H9 (cell line): ENCODE measurements around the gene TRIM77. TPM values are rescaled to one million over a fixed set of nuclear protein-coding genes. Genes with fewer than 3 reads are reported as not detected.
"Not testable (repeated sequence)": the region's sequence is repeated elsewhere in the genome, so short reads cannot be mapped to it uniquely, and the experiment has no call there.

Source experiments
- DNase-seq: peaks from one replicate; pipeline ENCODE4 v3.0.0-alpha.2; 2017
- H2AFZ ChIP-seq: one replicate; pipeline ENCODE4 v1.6.1; 2013; ENCODE audit warnings: mild to moderate bottlenecking, low read length, control low read depth, moderate library complexity
- H2AK5ac ChIP-seq: 2 replicates; pipeline ENCODE4 v1.6.1; 2013; ENCODE audit warnings: low read length, control low read depth, mixed read lengths; ENCODE audit not compliant: insufficient read length
- H2BK120ac ChIP-seq: one replicate; pipeline ENCODE4 v1.6.1; 2013; ENCODE audit warnings: low read depth, mild to moderate bottlenecking, low read length, control low read depth, inconsistent platforms; ENCODE audit not compliant: poor library complexity, severe bottlenecking
- H2BK12ac ChIP-seq: 2 replicates; pipeline ENCODE4 v1.6.1; 2013; ENCODE audit warnings: low read length, control low read depth, mixed read lengths, low read depth; ENCODE audit not compliant: insufficient read length
- H2BK15ac ChIP-seq: 2 replicates; pipeline ENCODE4 v1.6.1; 2013; ENCODE audit warnings: low read depth, low read length, control low read depth
- H2BK20ac ChIP-seq: one replicate; pipeline ENCODE4 v1.6.1; 2013; ENCODE audit warnings: low read depth, mild to moderate bottlenecking, low read length, control low read depth, inconsistent platforms; ENCODE audit not compliant: poor library complexity, severe bottlenecking
- H2BK5ac ChIP-seq: 2 replicates; pipeline ENCODE4 v1.6.1; 2013; ENCODE audit warnings: low read length, control low read depth, mixed read lengths; ENCODE audit not compliant: insufficient read length
- H3K14ac ChIP-seq: 2 replicates; pipeline ENCODE4 v1.6.1; 2013; ENCODE audit warnings: low read length, control low read depth; ENCODE audit not compliant: insufficient read depth
- H3K18ac ChIP-seq: 2 replicates; pipeline ENCODE4 v1.6.1; 2013; ENCODE audit warnings: low read depth, mild to moderate bottlenecking, mixed read lengths, low read length, control low read depth; ENCODE audit not compliant: insufficient read length
- H3K23ac ChIP-seq: 2 replicates; pipeline ENCODE4 v1.6.1; 2013; ENCODE audit warnings: low read length, control low read depth, mixed read lengths, low read depth; ENCODE audit not compliant: insufficient read length
- H3K23me2 ChIP-seq: 2 replicates; pipeline ENCODE4 v1.6.1; 2013; ENCODE audit warnings: low read depth, mild to moderate bottlenecking, mixed read lengths, low read length, control low read depth; ENCODE audit not compliant: insufficient read length, poor library complexity, severe bottlenecking
- H3K27ac ChIP-seq: 2 replicates; pipeline ENCODE4 v1.5.1; 2013; ENCODE audit warnings: low read length, control low read depth, mixed read lengths, low read depth; ENCODE audit not compliant: insufficient read length
- H3K27me3 ChIP-seq: 2 replicates; pipeline ENCODE4 v1.6.1; 2013; ENCODE audit warnings: low read length, control low read depth, inconsistent platforms; ENCODE audit not compliant: insufficient read depth
- H3K4ac ChIP-seq: 2 replicates; pipeline ENCODE4 v1.6.1; 2013; ENCODE audit warnings: low read depth, mild to moderate bottlenecking, control low read depth, inconsistent platforms, low read length, moderate library complexity
- H3K4me1 ChIP-seq: 2 replicates; pipeline ENCODE4 v1.6.1; 2013; ENCODE audit warnings: low read length, control low read depth, inconsistent platforms; ENCODE audit not compliant: insufficient read depth
- H3K4me2 ChIP-seq: 2 replicates; pipeline ENCODE4 v1.6.1; 2013; ENCODE audit warnings: low read length, control low read depth, mixed read lengths; ENCODE audit not compliant: insufficient read length, insufficient read depth
- H3K56ac ChIP-seq: 2 replicates; pipeline ENCODE4 v1.6.1; 2013; ENCODE audit warnings: low read depth, mild to moderate bottlenecking, mixed read lengths, low read length, control low read depth; ENCODE audit not compliant: insufficient read length
- H3K79me1 ChIP-seq: 2 replicates; pipeline ENCODE4 v1.6.1; 2013; ENCODE audit warnings: low read depth, mild to moderate bottlenecking, moderate library complexity, low read length, control low read depth, inconsistent platforms; ENCODE audit not compliant: insufficient read depth, poor library complexity, severe bottlenecking
- H3K79me2 ChIP-seq: 2 replicates; pipeline ENCODE4 v1.6.1; 2013; ENCODE audit warnings: low read length, control low read depth, inconsistent platforms; ENCODE audit not compliant: insufficient read depth
- H3K9ac ChIP-seq: 2 replicates; pipeline ENCODE4 v1.6.1; 2013; ENCODE audit warnings: low read length, control low read depth, mixed read lengths; ENCODE audit not compliant: insufficient read length; ENCODE audit errors: extremely low read depth
- H3K9me3 ChIP-seq: one replicate; pipeline ENCODE4 v1.6.1; 2013; ENCODE audit warnings: low read depth, low read length, inconsistent platforms; ENCODE audit not compliant: control insufficient read depth
- H3T11ph ChIP-seq: one replicate; pipeline ENCODE4 v1.6.1; 2013; ENCODE audit warnings: mild to moderate bottlenecking, low read length, control low read depth, inconsistent platforms
- H4K20me1 ChIP-seq: one replicate; pipeline ENCODE4 v1.6.1; 2013; ENCODE audit not compliant: control insufficient read depth, insufficient read length, insufficient read depth
- H4K5ac ChIP-seq: 2 replicates; pipeline ENCODE4 v1.6.1; 2013; ENCODE audit warnings: low read depth, mild to moderate bottlenecking, mixed read lengths, low read length, control low read depth; ENCODE audit not compliant: insufficient read length
- H4K8ac ChIP-seq: replicated peaks from 2 replicates; pipeline ENCODE4 v1.6.1; 2013; ENCODE audit warnings: low read length, control low read depth, mixed read lengths, low read depth; ENCODE audit not compliant: insufficient read length
- H4K91ac ChIP-seq: 2 replicates; pipeline ENCODE4 v1.6.1; 2013; ENCODE audit warnings: low read depth, mild to moderate bottlenecking, moderate library complexity, mixed read lengths, low read length, control low read depth; ENCODE audit not compliant: insufficient read length
- H3K27ac Mint-ChIP-seq, 3 experiments: 2 replicates in 2 of 3; 3 replicates in 1 of 3; pipeline ENCODE4 v1.8.0; 2020 to 2021; ENCODE audit warnings: mixed read lengths in 3 of 3, mild to moderate bottlenecking in 1 of 3, moderate library complexity in 1 of 3
- H3K27me3 Mint-ChIP-seq: 2 replicates; pipeline ENCODE4 v1.8.0; 2021; ENCODE audit warnings: low read depth, mild to moderate bottlenecking, moderate library complexity, mixed read lengths
- H3K36me3 Mint-ChIP-seq, 3 experiments: 2 replicates in 2 of 3; 3 replicates in 1 of 3; pipeline ENCODE4 v1.8.0; 2020 to 2021; ENCODE audit warnings: low read depth in 3 of 3, mixed read lengths in 3 of 3; ENCODE audit not compliant: insufficient read depth in 1 of 3
- H3K4me1 Mint-ChIP-seq, 2 experiments: 2 replicates each; pipeline ENCODE4 v1.8.0; 2020; ENCODE audit warnings: mixed read lengths in 2 of 2
- H3K4me3 Mint-ChIP-seq, 2 experiments: 2 replicates in 1 of 2; 3 replicates in 1 of 2; pipeline ENCODE4 v1.8.0; 2020 to 2021; ENCODE audit warnings: mild to moderate bottlenecking in 2 of 2, mixed read lengths in 2 of 2, moderate library complexity in 1 of 2
- H3K9me3 Mint-ChIP-seq, 2 experiments: 2 replicates in 1 of 2; 3 replicates in 1 of 2; pipeline ENCODE4 v1.8.0; 2020; ENCODE audit warnings: mild to moderate bottlenecking in 2 of 2, mixed read lengths in 2 of 2, moderate library complexity in 1 of 2
- WGBS: extraction: QIAGEN DNeasy Blood & Tissue Kit; methylation state at CpG from one replicate; pipeline ENCODE4 v1.1.7; 2013; ENCODE audit warnings: missing lambda C conversion rate, low lambda C conversion rate, mixed read lengths; ENCODE audit not compliant: insufficient read length; ENCODE audit errors: extremely low coverage; 5-methylcytosine and 5-hydroxymethylcytosine counted together
- total RNA-seq: library from RNA; stranded (reverse); gene quantifications from 2 replicates; pipeline ENCODE4 v1.2.1, GENCODE V29; 2021
- TF ChIP-seq, protein P1 (sequence below): fragments of 200-600 bp; sonication (generic); conservative IDR thresholded peaks from 3 replicates; pipeline ENCODE4 v1.8.0; 2021; ENCODE audit warnings: antibody characterized with exemption, mild to moderate bottlenecking

The TRIM77 gene
- total RNA-seq, 1 experiment from 2014 or later = not detected

DNA sequence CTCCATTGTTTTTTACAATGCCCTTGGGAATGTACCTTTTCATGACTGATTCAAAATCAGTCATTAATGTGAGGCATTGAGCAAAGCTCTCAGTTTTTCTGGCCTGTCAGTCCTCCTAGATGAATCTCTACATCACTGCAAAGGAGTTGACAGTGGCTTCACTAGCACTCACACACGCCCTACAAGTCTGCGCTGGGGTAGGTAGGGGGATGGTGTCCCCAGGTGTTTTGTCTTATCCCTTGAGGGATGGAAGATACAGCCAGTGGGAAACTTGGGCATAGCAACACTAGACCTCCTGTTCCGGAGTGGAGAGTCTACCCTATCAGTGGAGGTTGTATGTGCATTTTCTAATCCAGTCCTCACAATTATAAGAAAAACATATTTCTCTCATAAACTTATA, 27.0 kb downstream of the TRIM77 start:
- peak overlapping the region in 1 of 3 experiments; percentile 27; a peak in 1 of 7 replicates for H3K27ac Mint-ChIP-seq
- Histone ChIP-seq H3K9ac (no peak overlapping the region), H3K14ac (no peak overlapping the region), H2AK5ac (no peak overlapping the region), H4K5ac (no peak overlapping the region), H3K79me2 (no peaks in the 10 kb centered on the region), H3K56ac (no peak overlapping the region), H3K79me1 (no peaks in the 10 kb centered on the region), H3K27ac (no peak overlapping the region), H2AFZ (no peak overlapping the region), H2BK12ac (no peak overlapping the region), H3K18ac (no peak overlapping the region), H2BK20ac (no peak overlapping the region), H2BK5ac (no peak overlapping the region), H3K4ac (no peak overlapping the region), H3K4me2 (no peak overlapping the region), H4K20me1 (no peaks in the 10 kb centered on the region), H4K8ac (no peak overlapping the region), H2BK15ac (no peak overlapping the region), H4K91ac (no peak overlapping the region), H3K9me3 (no peaks in the 10 kb centered on the region), H3K4me1 (no peaks in the 10 kb centered on the region; the same call in 1 of the 2 replicates), H3K23ac (no peak overlapping the region), H3K23me2 (no peaks in the 10 kb centered on the region), H3T11ph (no peak overlapping the region), H2BK120ac (no peak overlapping the region), H3K27me3 (no peaks in the 10 kb centered on the region)
- no peaks in the 10 kb centered on the region for H3K27me3 Mint-ChIP-seq
- no peaks in the 10 kb centered on the region for H3K9me3 Mint-ChIP-seq
- TF ChIP-seq, protein P1, sequence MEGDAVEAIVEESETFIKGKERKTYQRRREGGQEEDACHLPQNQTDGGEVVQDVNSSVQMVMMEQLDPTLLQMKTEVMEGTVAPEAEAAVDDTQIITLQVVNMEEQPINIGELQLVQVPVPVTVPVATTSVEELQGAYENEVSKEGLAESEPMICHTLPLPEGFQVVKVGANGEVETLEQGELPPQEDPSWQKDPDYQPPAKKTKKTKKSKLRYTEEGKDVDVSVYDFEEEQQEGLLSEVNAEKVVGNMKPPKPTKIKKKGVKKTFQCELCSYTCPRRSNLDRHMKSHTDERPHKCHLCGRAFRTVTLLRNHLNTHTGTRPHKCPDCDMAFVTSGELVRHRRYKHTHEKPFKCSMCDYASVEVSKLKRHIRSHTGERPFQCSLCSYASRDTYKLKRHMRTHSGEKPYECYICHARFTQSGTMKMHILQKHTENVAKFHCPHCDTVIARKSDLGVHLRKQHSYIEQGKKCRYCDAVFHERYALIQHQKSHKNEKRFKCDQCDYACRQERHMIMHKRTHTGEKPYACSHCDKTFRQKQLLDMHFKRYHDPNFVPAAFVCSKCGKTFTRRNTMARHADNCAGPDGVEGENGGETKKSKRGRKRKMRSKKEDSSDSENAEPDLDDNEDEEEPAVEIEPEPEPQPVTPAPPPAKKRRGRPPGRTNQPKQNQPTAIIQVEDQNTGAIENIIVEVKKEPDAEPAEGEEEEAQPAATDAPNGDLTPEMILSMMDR = no peak
- H3K4me1 Mint-ChIP-seq = peaks cover 4 to 6% of the 10 kb centered on the region in 2 experiments
- no peak overlapping the region for H3K4me3 Mint-ChIP-seq
- no peaks in the 10 kb centered on the region for H3K36me3 Mint-ChIP-seq
- no CpG with 5 or more reads among the region's 3 CpGs for WGBS
- DNase-seq = no peak

DNA sequence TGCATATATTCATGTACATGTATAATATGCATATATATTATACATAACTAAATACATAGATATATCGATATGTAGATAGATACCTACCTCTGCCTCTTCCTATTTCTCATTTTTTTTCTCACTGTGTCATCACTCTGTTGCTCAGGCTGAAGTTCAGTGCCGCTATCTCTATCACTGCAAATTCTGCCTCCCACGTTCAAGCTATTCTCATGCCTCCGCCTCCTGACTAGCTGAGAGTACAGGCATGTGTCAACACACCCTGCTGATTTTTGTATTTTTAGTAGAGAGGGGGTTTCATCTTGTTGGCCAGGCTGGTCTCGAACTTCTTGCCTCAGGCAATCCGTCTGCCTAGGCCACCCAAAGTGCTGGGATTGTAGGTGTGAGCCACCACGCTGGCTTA, 31.3 kb downstream of the TRIM77 start:
- not testable (repeated sequence) for H3K27ac Mint-ChIP-seq, H3K4me3 Mint-ChIP-seq, H3K27ac ChIP-seq, H3K27me3 ChIP-seq, H3K4me1 ChIP-seq, H3K4me1 Mint-ChIP-seq, H2BK120ac ChIP-seq, H3K79me2 ChIP-seq, DNase-seq, H3K27me3 Mint-ChIP-seq, H3K4me2 ChIP-seq, H4K91ac ChIP-seq, H4K20me1 ChIP-seq, H3K36me3 Mint-ChIP-seq, H3K23me2 ChIP-seq, H2AFZ ChIP-seq, H3K23ac ChIP-seq, H2AK5ac ChIP-seq, H3K9me3 Mint-ChIP-seq, H2BK5ac ChIP-seq, H3K4ac ChIP-seq, H4K5ac ChIP-seq, H3K18ac ChIP-seq, H3K9me3 ChIP-seq, H3K79me1 ChIP-seq, H3K9ac ChIP-seq, H3K14ac ChIP-seq, H4K8ac ChIP-seq, H2BK15ac ChIP-seq, H3T11ph ChIP-seq, H2BK12ac ChIP-seq, H3K56ac ChIP-seq, H2BK20ac ChIP-seq
- no CpG with 5 or more reads among the region's 7 CpGs for WGBS
